Peyer's patch (tissue), 4 donors: ENCODE data around the gene NOP10.

Experiments
- POLR2A ChIP-seq, 2 donors: fragments of 450-650 bp; IDR thresholded peaks; one replicate each; pipeline ENCODE4 v1.5.1; 2017; ENCODE audit warnings: antibody characterized with exemption in 2 of 2, mild to moderate bottlenecking in 2 of 2, moderate library complexity in 2 of 2
- TF ChIP-seq, protein P1 (sequence below), 6 experiments: fragments of 450-650 bp in 4 of 6; fragments of 200-600 bp in 2 of 6; sonication (generic) in 1 of 6; IDR thresholded peaks; one replicate each; pipeline ENCODE4 v1.5.1; 2017 to 2019; ENCODE audit warnings: antibody characterized with exemption in 6 of 6, mild to moderate bottlenecking in 3 of 6, moderate library complexity in 1 of 6

DNA sequence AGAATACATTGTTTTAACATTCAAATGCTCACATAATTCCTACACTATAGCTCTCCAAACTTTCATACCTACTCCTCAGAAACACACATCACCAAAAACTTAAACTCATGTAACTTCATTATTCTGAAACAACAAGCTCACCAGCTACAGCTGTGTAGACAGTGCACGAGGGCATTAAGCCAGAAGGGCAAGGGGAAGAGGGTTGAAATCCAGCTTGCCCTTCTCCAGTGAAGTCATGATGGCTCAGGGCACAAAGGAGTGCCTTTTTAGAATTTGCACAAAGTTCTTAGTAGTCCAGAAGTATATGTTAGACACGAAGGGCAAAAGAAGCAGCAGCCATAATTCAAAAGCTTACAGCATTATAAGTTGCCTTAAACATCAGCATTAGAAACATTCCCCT is 13.9 kb downstream of the NOP10 start:
- TF ChIP-seq, protein P1, sequence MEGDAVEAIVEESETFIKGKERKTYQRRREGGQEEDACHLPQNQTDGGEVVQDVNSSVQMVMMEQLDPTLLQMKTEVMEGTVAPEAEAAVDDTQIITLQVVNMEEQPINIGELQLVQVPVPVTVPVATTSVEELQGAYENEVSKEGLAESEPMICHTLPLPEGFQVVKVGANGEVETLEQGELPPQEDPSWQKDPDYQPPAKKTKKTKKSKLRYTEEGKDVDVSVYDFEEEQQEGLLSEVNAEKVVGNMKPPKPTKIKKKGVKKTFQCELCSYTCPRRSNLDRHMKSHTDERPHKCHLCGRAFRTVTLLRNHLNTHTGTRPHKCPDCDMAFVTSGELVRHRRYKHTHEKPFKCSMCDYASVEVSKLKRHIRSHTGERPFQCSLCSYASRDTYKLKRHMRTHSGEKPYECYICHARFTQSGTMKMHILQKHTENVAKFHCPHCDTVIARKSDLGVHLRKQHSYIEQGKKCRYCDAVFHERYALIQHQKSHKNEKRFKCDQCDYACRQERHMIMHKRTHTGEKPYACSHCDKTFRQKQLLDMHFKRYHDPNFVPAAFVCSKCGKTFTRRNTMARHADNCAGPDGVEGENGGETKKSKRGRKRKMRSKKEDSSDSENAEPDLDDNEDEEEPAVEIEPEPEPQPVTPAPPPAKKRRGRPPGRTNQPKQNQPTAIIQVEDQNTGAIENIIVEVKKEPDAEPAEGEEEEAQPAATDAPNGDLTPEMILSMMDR (IDR thresholded peaks at IDR 0.05), result no peak
- TF ChIP-seq POLR2A (IDR thresholded peaks at IDR 0.05), result no peak
